HG03139 (cell line): Measurements from ENCODE around the gene ANO10.
"Not testable (repeated sequence)": the region's sequence is repeated elsewhere in the genome, so short reads cannot be mapped to it uniquely, and the experiment has no call there.

ENCODE experiments used
- ATAC-seq: cut with Tn5 transposase; IDR thresholded peaks from one replicate; pipeline ENCODE4 v1.9.1; 2021; ENCODE audit not compliant: unreplicated experiment

The ANO10 gene

GRCh38 chr3:43523454-43524053 lies 98.3 kb downstream of the ANO10 start:
- ATAC-seq = no peak

DNA sequence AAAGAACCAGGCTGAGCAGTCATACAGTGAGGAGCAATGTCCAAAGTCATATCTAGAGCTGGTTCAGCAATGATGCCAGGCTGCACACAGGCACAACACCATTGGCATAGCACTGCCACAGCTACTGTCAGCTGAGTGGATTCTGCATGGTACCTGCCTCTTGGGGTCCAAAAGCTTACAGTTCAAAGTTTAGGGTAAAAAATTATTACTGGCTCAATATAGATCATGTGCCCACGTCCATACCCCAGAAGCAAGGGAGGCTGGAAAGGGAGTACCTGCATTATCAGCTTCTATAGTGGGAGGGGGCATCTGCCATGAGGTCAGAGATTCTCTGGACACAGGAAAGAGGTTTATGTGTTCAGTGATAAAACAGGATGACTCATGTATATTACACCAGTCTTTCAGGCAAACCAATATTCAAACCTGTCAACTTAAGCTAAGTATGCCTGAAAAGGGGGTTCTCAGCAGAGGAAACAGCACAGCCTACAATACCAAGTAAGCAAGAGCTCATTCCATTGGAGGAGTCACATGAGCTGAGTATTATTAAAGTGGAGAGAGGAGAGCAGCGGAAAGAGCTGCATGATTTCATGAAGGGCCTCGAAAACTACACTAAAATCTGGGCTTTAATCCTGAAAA lies 99.0 kb downstream of the ANO10 start:
- ATAC-seq = no peak

GRCh38 chr3:43521941-43522340 lies 99.9 kb downstream of the ANO10 start:
- ATAC-seq = no peak

GRCh38 chr3:43518515-43518914 lies 103.3 kb downstream of the ANO10 start:
- ATAC-seq = not testable (repeated sequence)

- ATAC-seq = no peak
These were observed 105.7 kb downstream of the ANO10 start for GRCh38 chr3:43515970-43516635.

DNA sequence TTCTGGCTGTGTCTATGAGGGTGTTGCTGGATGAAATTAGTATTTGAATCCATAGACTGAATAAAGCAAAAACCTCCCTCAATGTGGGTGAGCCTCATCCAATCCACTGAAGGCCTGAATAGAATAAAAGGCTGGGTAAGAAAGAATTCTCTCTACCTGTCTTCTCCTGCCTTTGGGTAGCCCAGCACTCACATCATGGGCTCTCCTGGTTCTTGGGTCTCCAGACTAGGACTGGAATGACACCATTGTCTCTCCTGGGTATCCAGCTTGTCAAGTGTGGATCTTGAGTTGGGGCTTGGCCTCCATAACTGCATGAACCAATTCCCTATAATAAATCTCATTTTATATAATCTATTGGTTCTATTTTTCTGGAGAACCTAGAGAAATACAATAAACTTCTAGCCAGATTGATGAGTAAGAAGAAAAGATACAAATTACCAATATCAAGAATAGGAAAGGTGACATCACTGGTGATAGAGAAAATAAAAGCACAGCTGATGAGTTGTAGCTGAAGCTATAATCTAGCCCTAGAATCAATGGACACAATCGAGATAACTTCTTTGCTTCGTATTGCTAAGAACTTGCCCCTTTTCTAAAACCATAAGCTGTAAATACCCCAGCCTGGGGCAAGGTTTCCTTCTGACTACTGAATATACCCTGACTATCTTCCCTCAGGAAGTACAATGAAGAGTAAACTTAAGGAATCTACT lies 106.4 kb downstream of the ANO10 start:
- ATAC-seq = no peak

GRCh38 chr3:43512754-43513404 lies 108.9 kb downstream of the ANO10 start:
- ATAC-seq = no peak

DNA sequence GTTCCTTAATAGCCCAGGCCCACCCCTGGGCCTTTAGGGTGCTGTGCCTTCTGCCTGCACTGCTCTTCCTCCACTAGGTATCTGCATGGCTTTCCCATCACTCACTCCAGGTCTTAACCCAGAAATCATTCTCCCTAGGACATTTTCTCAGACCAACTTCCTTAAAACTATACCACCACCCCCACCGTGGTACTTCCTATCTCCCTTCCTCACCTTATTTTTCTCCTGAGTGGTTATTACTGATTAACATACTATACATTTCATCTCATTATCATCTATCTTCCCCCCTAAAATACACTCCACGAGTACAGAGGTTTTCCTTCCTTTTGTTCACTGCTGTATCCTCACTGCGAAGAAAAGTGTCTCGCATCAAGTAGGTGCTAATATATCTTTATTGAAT lies 115.2 kb downstream of the ANO10 start:
- no peak for ATAC-seq

DNA sequence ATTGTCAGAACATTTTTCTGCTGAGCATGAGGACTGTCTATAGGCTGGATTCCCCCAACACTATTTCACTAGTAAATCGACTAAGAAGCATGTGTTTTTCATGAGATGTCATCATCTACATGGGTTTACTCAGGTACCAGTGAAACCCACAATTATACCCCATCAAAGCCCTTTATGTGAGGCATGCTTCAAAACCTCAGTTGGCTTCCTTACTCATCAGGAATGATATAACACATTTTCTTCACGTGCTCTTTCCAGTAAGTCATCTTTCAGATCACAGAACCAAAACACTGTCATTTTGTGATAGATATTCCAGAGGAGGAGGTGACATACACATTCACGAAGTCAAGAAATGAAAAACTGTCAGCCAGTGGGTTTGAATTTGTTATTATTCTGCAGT lies 116.5 kb downstream of the ANO10 start:
- no peak for ATAC-seq

GRCh38 chr3:43503067-43503728 lies 118.6 kb downstream of the ANO10 start:
- no peak for ATAC-seq

GRCh38 chr3:43499256-43499655 lies 122.6 kb downstream of the ANO10 start:
- ATAC-seq = no peak

- no peak for ATAC-seq
These were observed 123.9 kb downstream of the ANO10 start for GRCh38 chr3:43497905-43498365.

GRCh38 chr3:43497422-43497821 lies 124.4 kb downstream of the ANO10 start:
- ATAC-seq = no peak

GRCh38 chr3:43496740-43497375 lies 125.0 kb downstream of the ANO10 start:
- no peak for ATAC-seq

DNA sequence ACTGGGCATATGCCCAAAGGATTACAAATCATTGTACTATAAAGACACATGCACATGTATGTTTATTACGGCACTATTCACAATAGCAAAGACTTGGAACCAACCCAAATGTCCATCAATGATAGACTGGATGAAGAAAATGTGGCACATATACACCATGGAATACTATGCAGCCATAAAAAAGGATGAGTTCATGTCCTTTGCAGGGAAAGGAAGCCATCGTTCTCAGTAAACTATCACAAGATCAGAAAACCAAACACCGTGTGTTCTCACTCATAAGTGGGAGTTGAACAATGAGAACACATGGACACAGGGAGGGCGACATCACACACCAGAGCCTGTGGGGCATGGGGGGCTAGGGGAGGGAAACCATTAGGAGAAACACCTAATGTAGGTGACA lies 128.9 kb downstream of the ANO10 start:
- ATAC-seq = not testable (repeated sequence)

DNA sequence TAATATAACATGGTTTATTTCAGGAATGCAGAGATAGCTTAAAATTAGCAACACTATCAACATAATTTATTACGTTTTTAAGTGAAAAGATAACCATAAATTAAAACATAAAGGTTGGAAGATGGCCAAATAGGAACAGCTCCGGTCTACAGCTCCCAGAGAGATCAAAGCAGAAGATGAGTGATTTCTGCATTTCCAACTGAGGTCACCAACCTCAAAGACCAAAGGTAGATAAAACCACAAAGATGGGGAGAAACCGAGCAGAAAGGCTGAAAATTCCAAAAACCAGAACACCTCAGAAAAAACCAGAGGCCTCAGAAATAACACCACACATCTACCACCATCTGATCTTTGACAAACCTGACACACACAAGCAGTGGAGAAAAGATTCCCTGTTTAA lies 130.0 kb downstream of the ANO10 start:
- not testable (repeated sequence) for ATAC-seq

DNA sequence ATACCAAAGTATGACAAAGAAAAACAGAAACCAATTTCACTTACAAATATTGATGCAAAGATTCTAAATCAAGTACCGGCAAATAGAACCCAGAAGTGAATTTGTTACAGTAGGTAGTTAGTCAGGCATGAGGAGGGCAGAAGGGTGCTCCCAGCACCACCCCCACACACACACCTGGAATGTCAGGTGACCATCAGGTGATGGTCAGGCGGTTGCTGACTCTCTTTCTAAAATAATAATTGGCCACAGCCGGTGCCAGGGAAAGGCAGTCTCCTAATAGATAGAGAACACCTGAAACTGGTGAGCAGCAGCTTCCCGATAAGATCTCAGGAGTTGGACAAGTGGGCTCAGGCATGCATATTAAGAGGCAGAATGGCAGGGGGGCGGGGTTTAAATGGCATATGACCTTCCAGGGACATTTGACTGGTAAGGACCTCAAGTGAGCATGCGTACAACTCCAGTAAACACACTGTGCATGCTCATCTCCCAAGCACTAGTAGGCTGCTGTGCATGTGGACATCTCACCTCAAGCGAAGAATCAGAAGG lies 131.1 kb downstream of the ANO10 start:
- ATAC-seq = no peak

GRCh38 chr3:43489930-43490329 lies 131.9 kb downstream of the ANO10 start:
- ATAC-seq = no peak

- no peak for ATAC-seq
These were observed 135.9 kb downstream of the ANO10 start for GRCh38 chr3:43485931-43486330.

DNA sequence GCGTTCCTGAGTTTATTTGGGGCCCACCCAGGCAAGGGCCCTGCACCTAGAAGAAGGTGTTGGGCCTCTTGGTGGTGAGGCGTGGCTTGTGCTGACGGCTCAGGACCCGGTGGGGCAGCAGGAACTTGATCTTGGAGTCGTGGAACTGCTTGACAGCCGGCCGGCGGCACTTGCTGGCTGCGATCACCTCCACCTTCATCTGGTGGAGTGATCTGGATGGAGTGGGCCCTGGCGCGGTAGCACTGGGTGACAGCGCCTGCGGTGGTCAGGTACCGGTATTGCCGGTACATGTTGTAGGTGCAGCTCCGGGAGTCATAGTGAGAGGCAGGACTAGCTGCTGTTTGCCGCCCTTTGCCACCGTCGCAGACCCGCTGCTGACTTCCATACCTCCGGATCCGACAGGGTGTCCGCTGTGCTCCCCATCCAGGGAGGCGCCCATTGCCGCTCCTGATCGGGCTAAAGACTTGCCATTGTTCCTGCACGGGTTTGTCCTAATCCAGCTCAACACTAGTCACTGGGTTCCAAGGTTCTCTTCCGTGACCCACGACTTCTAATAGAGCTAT lies 136.8 kb downstream of the ANO10 start:
- no peak for ATAC-seq
